A673 (cell line): ENCODE measurements around the gene UBXN6. TPM values are rescaled to one million over a fixed set of nuclear protein-coding genes. Genes with fewer than 3 reads are reported as not detected.

ENCODE experiments used
- BruUV-seq: library from RNA; stranded (reverse); fragments of 400-500 nt; replicated peaks from 2 replicates; lab custom pipeline; 2021; lab: Mats Ljungman, UMichigan
- CTCF ChIA-PET: fragments of 300-600 bp; sonication (Branson Sonifier 250); formaldehyde crosslinking; loops from one replicate; lab custom pipeline; 2022; ENCODE audit warnings: antibody characterized with exemption; lab: Charles Lee
- POLR2A ChIA-PET: fragments of 300-600 bp; sonication (Branson Sonifier 250); formaldehyde crosslinking; loops from one replicate; lab custom pipeline; 2022; ENCODE audit warnings: antibody characterized with exemption; ENCODE audit not compliant: low non-redundant PET; lab: Charles Lee
- DNase-seq: peaks from one replicate; pipeline ENCODE4 v3.0.0-alpha.2; 2015; ENCODE audit warnings: low spot score
- H3K27ac ChIP-seq: fragments of 200-600 bp; sonication (generic); 2 replicates; pipeline ENCODE4 v1.5.1; 2016; ENCODE audit warnings: mixed run types, low read depth, mild to moderate bottlenecking, mixed read lengths, antibody characterized with exemption, low read length; ENCODE audit not compliant: poor library complexity, severe bottlenecking
- H3K27me3 ChIP-seq: fragments of 200-600 bp; sonication (generic); replicated peaks from 2 replicates; pipeline ENCODE4 v1.6.1; 2017; ENCODE audit warnings: mixed run types, low read depth, mild to moderate bottlenecking, mixed read lengths, antibody characterized with exemption, low read length; ENCODE audit not compliant: insufficient read depth, poor library complexity
- H3K36me3 ChIP-seq: fragments of 200-600 bp; sonication (generic); 2 replicates; pipeline ENCODE4 v1.6.1; 2016; ENCODE audit warnings: mixed run types, mild to moderate bottlenecking, mixed read lengths, antibody characterized with exemption, low read length; ENCODE audit not compliant: insufficient read depth, poor library complexity, severe bottlenecking
- H3K4me1 ChIP-seq: fragments of 200-600 bp; sonication (generic); 2 replicates; pipeline ENCODE4 v1.6.1; 2017; ENCODE audit warnings: mixed run types, mild to moderate bottlenecking, mixed read lengths, antibody characterized with exemption, low read length; ENCODE audit not compliant: insufficient read depth, poor library complexity, severe bottlenecking
- H3K4me3 ChIP-seq: fragments of 200-600 bp; sonication (generic); 2 replicates; pipeline ENCODE4 v1.5.1; 2016; ENCODE audit warnings: low read depth, mixed run types, mild to moderate bottlenecking, mixed read lengths, low read length; ENCODE audit not compliant: poor library complexity, severe bottlenecking
- H3K9me3 ChIP-seq: fragments of 200-600 bp; sonication (generic); 2 replicates; pipeline ENCODE4 v1.6.1; 2016; ENCODE audit warnings: mixed run types, low read depth, mild to moderate bottlenecking, mixed read lengths, antibody characterized with exemption, low read length; ENCODE audit not compliant: poor library complexity, severe bottlenecking
- CTCF ChIP-seq: fragments of 300-800, 200-600 bp; sonication (generic); conservative IDR thresholded peaks from 2 replicates; pipeline ENCODE4 v1.5.1; 2017; ENCODE audit warnings: low read depth, mild to moderate bottlenecking, antibody characterized with exemption, low read length, moderate library complexity, mixed read lengths
- EZH2 ChIP-seq: fragments of 200-600 bp; sonication (generic); IDR thresholded peaks from 2 replicates; pipeline ENCODE4 v1.6.1; 2017; ENCODE audit warnings: borderline replicate concordance, low read depth, mild to moderate bottlenecking, mixed read lengths, antibody characterized with exemption, low read length; ENCODE audit not compliant: poor library complexity, severe bottlenecking
- intact Hi-C: fragments of 100-400 bp; cut with micrococcal nuclease; formaldehyde crosslinking; loops from one replicate; pipeline ENCODE4 v1.10.0; 2022; ENCODE audit not compliant: unreplicated experiment
- microRNA-seq: library from miRNA; unstranded; fragments of <30 nt; microRNA quantifications from one replicate; pipeline ENCODE4 v1.2.0, GENCODE V29; 2021
- total RNA-seq: library from RNA; stranded (reverse); gene quantifications from 2 replicates; pipeline ENCODE4 v1.2.3, GENCODE V29; 2021

UBXN6 gene
- total RNA-seq, 1 experiment from 2014 or later: 49.1 TPM

- Histone ChIP-seq H3K4me3 (no peak overlapping the region), H3K27ac (no peak overlapping the region), H3K27me3 (no peaks in the 10 kb centered on the region), H3K36me3 (peaks cover 17% of the 10 kb centered on the region), H3K9me3 (no peaks in the 10 kb centered on the region), H3K4me1 (peaks cover 14% of the 10 kb centered on the region)
- ChIA-PET CTCF (no interaction called here), POLR2A (no interaction called here)
- no peak for DNase-seq
- intact Hi-C loops: no loop called here
- TF ChIP-seq EZH2 (no peak), CTCF (no peak)
- BruUV-seq: no TSS peak
Measured at GRCh38 chr19:4396949-4397783, 60.4 kb downstream of the UBXN6 start.

Small RNAs within 50 kb of the gene (microRNA-seq; reads per million reads assigned to microRNA genes)
- 86.3 reads per million, percentile 62 among the genes with 10 or more reads in this experiment for gene MIR4746

Other genes with a start within 250 kb of the UBXN6 start
- 1.5 and 2.0 TPM in 2 replicates for gene EBI3, start 228.3 kb downstream of the UBXN6 start, total RNA-seq
- gene YJU2, start 210.7 kb downstream of the UBXN6 start, total RNA-seq: 33.3 and 34.7 TPM in 2 replicates
- gene SHD, start 178.5 kb downstream of the UBXN6 start, total RNA-seq: not detected in 2 replicates
- not detected in 2 replicates for gene TMIGD2, start 155.4 kb downstream of the UBXN6 start, total RNA-seq
- 10.4 and 14.4 TPM in 2 replicates for gene FSD1, start 153.2 kb downstream of the UBXN6 start, total RNA-seq
- gene STAP2, start 119.0 kb downstream of the UBXN6 start, total RNA-seq: 2.0 and 3.0 TPM in 2 replicates
- gene MPND, start 114.2 kb downstream of the UBXN6 start, total RNA-seq: 22.6 and 26.3 TPM in 2 replicates
- gene SH3GL1, start 57.2 kb downstream of the UBXN6 start, total RNA-seq: 100 and 108 TPM in 2 replicates
- gene CHAF1A, start 55.2 kb downstream of the UBXN6 start, total RNA-seq: 115 and 119 TPM in 2 replicates
- gene HDGFL2, start 14.5 kb upstream of the UBXN6 start, total RNA-seq: 89.6 and 94.8 TPM in 2 replicates
- 1.0 and 1.3 TPM in 2 replicates for gene PLIN4, start 60.7 kb upstream of the UBXN6 start, total RNA-seq
- gene PLIN5, start 77.4 kb upstream of the UBXN6 start, total RNA-seq: 3.0 and 6.8 TPM in 2 replicates
- gene LRG1, start 82.2 kb upstream of the UBXN6 start, total RNA-seq: 0.20 TPM in 1 of 2 replicates, not detected in the other
- 9.2 and 12.2 TPM in 2 replicates for gene SEMA6B, start 101.9 kb upstream of the UBXN6 start, total RNA-seq
- 24.7 and 25.4 TPM in 2 replicates for gene TNFAIP8L1, start 181.7 kb upstream of the UBXN6 start, total RNA-seq
- gene MYDGF, start 212.5 kb upstream of the UBXN6 start, total RNA-seq: 128 TPM in 2 replicates